NCI-H524 (cell line): ENCODE measurements around the gene SPCS1.
"Not testable (repeated sequence)": the region's sequence is repeated elsewhere in the genome, so short reads cannot be mapped to it uniquely, and the experiment has no call there.

Experiments used
- DNase-seq, 2 experiments: peaks; one replicate each; lab custom pipeline; 2025; lab: John Stamatoyannopoulos, UW

Gene SPCS1

GRCh38 chr3:52694528-52695189 lies 11.2 kb upstream of the SPCS1 start:
- DNase-seq, result no peak

- DNase-seq, result no peak
Observed at GRCh38 chr3:52695798-52696671, 9.9 kb upstream of the SPCS1 start.

DNA sequence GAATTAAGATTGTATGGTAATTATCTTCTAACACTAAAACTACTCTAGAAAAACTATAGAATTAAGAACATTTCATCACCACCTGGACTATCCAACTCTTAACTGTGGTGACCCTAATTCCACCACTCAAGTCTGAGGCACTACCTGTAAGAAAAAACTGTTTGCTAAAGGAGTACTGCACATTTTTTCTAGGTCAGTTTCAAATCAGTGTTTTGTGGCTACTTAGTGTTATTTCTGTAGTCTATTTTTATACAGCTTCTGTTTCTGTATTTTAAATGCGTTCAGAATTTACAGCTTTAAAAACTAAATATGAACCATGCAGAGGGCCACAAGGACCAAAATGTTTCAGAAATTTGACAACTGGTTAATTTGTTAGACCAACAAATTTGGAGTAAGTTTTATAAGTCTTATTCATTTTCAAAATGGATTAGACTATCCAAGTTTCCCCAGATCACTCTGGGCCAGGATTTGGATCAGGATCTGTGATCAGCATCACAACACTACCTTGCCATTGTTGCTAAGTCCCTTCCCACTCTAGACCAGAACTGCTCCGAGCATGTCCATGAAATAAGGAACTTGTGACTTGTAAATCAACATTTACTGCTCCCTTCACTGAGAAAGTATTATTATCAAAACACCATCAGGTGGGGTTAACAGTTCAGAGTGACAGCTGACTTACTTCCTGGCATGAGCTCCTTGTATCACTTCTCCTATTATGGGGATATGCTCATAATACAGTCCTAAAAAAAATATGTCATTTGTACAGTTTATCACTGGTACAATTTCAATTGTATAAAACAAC lies 8.9 kb upstream of the SPCS1 start:
- no peak for DNase-seq

DNA sequence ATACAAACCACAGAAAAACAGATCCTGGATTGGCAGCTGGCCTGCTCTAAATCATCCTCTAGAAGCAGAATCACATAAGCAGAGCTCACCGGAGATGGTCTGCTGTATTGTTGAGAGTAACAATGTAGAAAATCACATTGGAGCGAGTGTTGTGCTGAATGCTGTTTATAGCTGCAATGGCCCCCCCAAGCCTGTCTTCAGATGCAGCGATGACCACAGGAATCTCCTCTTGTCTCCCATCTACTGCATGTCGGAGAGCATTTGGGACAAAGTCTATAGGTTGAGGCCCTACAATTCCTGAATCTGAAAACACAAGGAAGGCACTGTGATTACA lies 8.3 kb upstream of the SPCS1 start:
- no peak for DNase-seq

GRCh38 chr3:52703341-52703740 lies 2.6 kb upstream of the SPCS1 start:
- DNase-seq, result no peak

- DNase-seq, result peak in 1 of 2 experiments; percentile 15
Observed at GRCh38 chr3:52704611-52705437, 1.1 kb upstream of the SPCS1 start.

DNA sequence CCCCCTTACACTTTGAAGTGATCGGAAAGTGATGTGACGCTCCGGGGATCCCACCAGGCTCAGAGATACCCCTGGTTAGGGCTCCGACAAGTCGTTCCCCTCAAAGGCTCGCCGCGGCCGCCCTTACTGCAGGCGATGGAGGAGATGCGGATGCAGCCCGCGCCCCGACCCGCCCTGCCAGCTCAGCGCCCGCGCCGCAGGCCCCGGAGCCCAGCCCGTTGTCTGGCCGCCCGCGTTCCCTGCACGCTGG lies 543 bp upstream of the SPCS1 start:
- DNase-seq, result no peak

- no peak for DNase-seq
Observed at GRCh38 chr3:52707585-52707984, 1.7 kb downstream of the SPCS1 start.

DNA sequence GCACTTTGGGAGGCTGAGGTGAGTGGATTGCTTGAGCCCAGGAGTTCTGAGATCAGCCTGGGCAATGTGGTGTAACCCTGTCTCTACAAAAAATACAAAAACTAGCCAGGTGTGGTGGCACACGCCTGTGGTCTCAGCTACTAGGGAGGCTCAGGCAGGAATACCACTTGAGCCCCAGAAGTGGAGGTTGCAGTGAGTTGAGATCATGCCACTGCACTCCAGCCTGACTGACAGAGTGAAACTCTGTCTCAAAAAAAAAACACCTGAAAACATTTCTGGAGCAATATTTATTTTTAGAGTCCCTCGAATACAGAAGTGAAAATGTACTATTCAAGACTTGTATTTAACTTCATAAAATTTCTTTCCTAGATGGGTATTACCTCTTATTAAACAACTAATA lies 4.6 kb downstream of the SPCS1 start:
- DNase-seq, result no peak

DNA sequence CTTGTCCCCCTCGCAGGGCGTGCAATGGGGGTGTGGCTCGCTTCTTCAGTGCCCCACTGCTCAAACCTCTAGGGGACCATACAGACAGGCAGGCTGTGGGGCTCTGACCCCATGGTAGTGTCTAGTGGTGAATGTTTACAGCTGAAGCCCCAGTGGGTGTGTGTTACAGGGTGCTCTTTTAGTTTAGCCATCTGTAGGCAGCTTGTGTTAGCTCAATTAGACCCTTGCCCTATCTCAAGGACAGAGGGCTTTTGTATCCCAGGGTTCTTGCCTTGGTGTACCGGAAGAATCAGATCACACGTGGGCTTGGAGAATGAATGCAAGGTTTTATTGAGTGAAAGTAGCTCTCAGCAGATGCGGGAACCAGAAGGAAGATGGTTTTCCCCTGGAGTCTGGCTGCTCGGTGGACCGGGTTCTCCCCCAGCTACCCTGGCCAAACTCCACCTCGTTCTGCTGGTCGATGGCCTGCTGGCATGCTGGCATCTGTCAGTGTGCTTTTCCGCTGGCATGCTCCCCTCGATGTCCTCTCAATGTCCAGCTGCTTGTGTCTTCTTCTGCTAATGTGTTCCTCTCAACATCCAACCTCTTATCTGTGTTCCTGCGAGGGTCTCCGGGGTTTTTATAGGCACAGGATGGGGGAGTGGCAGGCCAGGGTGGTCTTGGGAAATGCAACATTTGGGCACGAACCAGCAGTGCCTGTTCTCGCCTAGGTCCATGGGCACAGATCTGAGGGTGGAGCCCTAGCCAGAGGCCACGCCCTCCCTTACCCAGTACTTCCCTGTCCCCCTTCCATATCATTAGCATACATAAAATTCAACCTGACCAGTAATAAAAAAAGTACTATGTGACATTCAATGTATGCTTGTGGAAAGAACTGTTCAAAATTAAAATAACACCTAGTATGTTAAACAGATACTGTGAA lies 6.6 kb downstream of the SPCS1 start:
- no peak for DNase-seq

DNA sequence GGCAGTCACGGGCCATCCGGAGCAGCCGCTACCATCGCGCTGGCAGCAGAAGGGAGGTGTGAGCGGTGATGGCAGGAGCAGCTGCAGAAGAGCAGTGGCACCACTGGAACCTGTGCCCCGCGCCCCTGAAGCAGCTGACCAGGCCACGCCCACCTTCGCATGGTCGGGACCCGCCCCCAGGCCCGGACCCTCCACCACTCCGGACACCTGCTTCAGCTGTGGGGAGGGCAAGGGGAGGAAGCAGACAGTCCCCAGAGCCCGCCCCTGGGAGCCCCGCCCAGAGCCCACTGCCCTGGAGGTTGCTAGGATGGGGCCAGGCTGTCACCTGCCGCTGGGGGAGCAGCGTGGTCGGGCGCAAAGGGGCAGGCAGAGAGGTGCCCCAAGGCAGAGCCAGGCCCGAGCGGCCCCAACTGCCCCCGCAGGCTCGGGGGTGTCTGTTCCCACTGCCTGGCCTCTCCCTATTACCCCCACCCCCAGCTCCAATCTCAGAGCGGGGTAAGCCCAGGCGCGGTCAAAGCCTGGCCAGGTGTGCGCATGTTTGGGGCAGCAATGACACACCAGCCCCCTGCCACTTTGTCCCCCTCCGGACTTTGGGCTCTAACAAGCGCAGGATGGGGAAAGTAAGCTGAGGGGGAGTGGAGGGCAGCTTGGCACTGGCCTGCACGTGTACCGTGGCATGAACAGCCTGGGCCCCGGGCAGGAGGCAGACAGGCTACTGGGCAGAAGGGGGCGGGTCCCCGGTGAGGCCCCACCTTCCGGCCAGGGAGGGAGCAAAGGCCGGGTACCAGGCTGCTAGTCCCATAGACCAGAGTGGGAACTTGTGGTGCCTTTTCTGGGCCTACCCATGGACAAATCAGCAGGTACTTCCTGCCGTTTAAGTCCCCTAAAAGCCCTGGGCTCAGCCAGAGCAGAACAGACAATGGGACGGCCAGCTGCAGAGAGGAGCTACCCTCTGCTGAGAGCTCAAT lies 8.7 kb downstream of the SPCS1 start:
- DNase-seq, result no peak

GRCh38 chr3:52715714-52716305 lies 9.9 kb downstream of the SPCS1 start:
- no peak for DNase-seq

GRCh38 chr3:52719618-52720017 lies 13.7 kb downstream of the SPCS1 start:
- DNase-seq, result no peak

- no peak for DNase-seq
Observed at GRCh38 chr3:52721002-52721729, 15.3 kb downstream of the SPCS1 start.

DNA sequence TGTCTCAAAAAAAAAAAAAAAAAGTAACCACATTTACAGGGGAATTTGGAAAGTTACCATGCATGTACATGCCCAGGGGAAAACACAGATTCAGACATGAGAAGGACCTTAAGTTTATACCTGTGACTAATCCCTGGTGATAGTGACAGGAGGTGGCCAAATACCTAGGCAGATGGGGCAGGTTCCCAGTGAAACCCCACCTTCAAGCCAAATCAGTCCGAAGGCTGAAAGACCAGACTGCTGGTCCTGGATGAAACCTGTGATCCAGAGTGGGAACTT lies 15.8 kb downstream of the SPCS1 start:
- no peak for DNase-seq

DNA sequence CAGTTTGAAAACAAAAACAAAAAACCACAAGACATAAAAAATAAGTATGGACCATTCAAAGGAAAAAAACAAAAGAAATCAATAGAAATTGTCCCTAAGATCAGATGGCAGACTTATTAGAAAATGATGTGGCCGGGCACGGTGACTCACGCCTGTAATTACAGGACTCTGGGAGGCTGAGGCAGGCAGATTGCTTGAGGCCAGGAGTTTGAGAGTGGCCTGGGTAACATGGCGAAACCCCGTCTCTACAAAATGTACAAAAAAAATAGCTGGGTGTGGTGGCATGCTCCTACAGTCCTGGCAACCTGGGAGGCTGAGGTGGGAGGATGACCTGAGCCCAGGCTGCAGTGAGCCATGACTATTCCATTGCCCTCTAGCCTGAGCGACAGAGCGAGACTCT lies 16.6 kb downstream of the SPCS1 start:
- no peak for DNase-seq

DNA sequence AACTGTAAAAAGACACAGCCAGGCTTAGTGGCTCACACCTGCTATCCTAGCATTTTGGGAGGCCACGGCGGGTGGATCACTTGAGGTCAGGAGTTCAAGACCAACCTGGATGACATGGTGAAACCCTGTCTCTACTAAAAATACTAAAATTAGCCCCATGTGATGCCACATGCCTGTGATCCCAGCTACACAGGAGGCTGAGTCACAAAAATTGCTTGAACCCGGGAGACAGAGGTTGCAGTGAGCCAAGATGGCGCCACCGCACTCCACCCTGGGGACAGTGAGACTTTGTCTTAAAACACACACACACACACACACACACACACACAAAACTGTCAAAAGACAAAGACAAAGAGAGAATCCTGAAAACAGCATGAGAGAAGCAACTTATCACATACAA lies 18.0 kb downstream of the SPCS1 start:
- DNase-seq, result no peak

DNA sequence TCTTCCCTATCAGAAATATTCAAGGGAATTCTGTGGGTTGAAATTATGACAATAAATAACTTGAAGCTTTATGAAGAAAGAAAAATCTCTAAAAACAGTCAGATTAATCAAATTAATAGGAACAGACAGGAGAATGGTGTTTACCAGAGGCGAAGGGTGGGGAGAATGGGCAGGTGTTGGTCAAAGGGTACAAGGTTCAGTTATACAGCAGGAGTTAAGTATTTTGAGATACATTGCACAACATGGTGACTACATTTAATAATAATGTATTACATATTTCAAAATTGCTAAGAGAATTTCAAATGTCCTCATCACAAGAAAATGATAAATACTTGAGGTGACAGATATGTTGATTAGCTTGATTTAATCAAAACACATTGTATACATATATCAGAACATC lies 18.6 kb downstream of the SPCS1 start:
- no peak for DNase-seq

DNA sequence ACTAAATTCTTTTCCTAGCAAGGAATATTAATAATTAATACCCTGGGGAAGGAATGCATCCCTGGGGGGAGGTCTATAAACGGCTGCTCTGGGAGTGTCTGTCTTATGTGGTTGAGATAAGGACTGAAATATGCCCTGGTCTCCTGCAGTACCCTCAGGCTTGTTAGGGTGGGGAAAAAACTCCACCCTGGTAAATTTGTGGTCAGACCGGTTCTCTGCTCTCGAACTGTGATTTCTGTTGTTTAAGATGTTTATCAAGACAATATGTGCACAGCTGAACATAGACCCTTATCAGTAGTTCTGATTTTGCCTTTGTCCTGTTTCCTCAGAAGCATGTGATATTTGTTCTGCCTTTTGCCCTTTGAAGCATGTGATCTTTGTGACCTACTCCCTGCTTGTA lies 22.8 kb downstream of the SPCS1 start:
- DNase-seq, result not testable (repeated sequence)
